Endothelial cell of umbilical vein (primary cell): ENCODE data around the gene DPF1.

Experiments
- CTCF ChIP-seq, 2 donors: IDR thresholded peaks; 1 replicate in 1 of 2; 2 replicates in 1 of 2; pipeline ENCODE4 v1.5.1; 2011; ENCODE audit warnings: low read length in 2 of 2, mild to moderate bottlenecking in 2 of 2, moderate library complexity in 2 of 2, control low read depth in 1 of 2, inconsistent platforms in 1 of 2, low read depth in 1 of 2; ENCODE audit not compliant: insufficient read depth in 1 of 2; ENCODE audit errors: extremely low read depth in 1 of 2
- EZH2 ChIP-seq: IDR thresholded peaks from 2 replicates; pipeline ENCODE4 v1.6.1; 2012; ENCODE audit warnings: borderline replicate concordance, low read depth, mild to moderate bottlenecking, moderate library complexity, low read length, inconsistent platforms; ENCODE audit not compliant: severe bottlenecking
- POLR2A ChIP-seq: IDR thresholded peaks from 2 replicates; pipeline ENCODE4 v1.6.1; 2012; ENCODE audit warnings: low read depth, mild to moderate bottlenecking, control low read depth, low read length
- POLR2AphosphoS5 ChIP-seq: IDR thresholded peaks from 2 replicates; pipeline ENCODE4 v1.6.1; 2012; ENCODE audit warnings: low read depth, mild to moderate bottlenecking, control low read depth, low read length, moderate library complexity; ENCODE audit not compliant: insufficient read depth
- TF ChIP-seq, protein P1 (sequence below): IDR thresholded peaks from 2 replicates; pipeline ENCODE4 v1.6.1; 2011; ENCODE audit not compliant: insufficient read depth, insufficient read length

- TF ChIP-seq CTCF (IDR thresholded peaks at IDR 0.05; ENCODE audit: extremely low read depth in 1 of 2, insufficient read depth in 1 of 2, low read depth in 1 of 2, low read length in 2 of 2) (no peak), EZH2 (no peak), POLR2AphosphoS5 (no peak), POLR2A (no peak)
- TF ChIP-seq, protein P1, sequence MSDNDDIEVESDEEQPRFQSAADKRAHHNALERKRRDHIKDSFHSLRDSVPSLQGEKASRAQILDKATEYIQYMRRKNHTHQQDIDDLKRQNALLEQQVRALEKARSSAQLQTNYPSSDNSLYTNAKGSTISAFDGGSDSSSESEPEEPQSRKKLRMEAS: no peak
Measured at GRCh38 chr19:38202504-38202903, 21.5 kb downstream of the DPF1 start.
